A673 (cell line): ENCODE results near the gene SPATA31C1. TPM values are rescaled to one million over a fixed set of nuclear protein-coding genes. Genes with fewer than 3 reads are reported as not detected.
A peak's percentile ranks its signal among the peaks of the same experiment; 100 is the strongest.

Experiments used
- BruUV-seq: library from RNA; stranded (reverse); fragments of 400-500 nt; replicated peaks from 2 replicates; lab custom pipeline; 2021; lab: Mats Ljungman, UMichigan
- CTCF ChIA-PET: fragments of 300-600 bp; sonication (Branson Sonifier 250); formaldehyde crosslinking; loops from one replicate; lab custom pipeline; 2022; ENCODE audit warnings: antibody characterized with exemption; lab: Charles Lee
- POLR2A ChIA-PET: fragments of 300-600 bp; sonication (Branson Sonifier 250); formaldehyde crosslinking; loops from one replicate; lab custom pipeline; 2022; ENCODE audit warnings: antibody characterized with exemption; ENCODE audit not compliant: low non-redundant PET; lab: Charles Lee
- DNase-seq: peaks from one replicate; pipeline ENCODE4 v3.0.0-alpha.2; 2015; ENCODE audit warnings: low spot score
- H3K27ac ChIP-seq: fragments of 200-600 bp; sonication (generic); 2 replicates; pipeline ENCODE4 v1.5.1; 2016; ENCODE audit warnings: mixed run types, low read depth, mild to moderate bottlenecking, mixed read lengths, antibody characterized with exemption, low read length; ENCODE audit not compliant: poor library complexity, severe bottlenecking
- H3K27me3 ChIP-seq: fragments of 200-600 bp; sonication (generic); replicated peaks from 2 replicates; pipeline ENCODE4 v1.6.1; 2017; ENCODE audit warnings: mixed run types, low read depth, mild to moderate bottlenecking, mixed read lengths, antibody characterized with exemption, low read length; ENCODE audit not compliant: insufficient read depth, poor library complexity
- H3K36me3 ChIP-seq: fragments of 200-600 bp; sonication (generic); 2 replicates; pipeline ENCODE4 v1.6.1; 2016; ENCODE audit warnings: mixed run types, mild to moderate bottlenecking, mixed read lengths, antibody characterized with exemption, low read length; ENCODE audit not compliant: insufficient read depth, poor library complexity, severe bottlenecking
- H3K4me1 ChIP-seq: fragments of 200-600 bp; sonication (generic); 2 replicates; pipeline ENCODE4 v1.6.1; 2017; ENCODE audit warnings: mixed run types, mild to moderate bottlenecking, mixed read lengths, antibody characterized with exemption, low read length; ENCODE audit not compliant: insufficient read depth, poor library complexity, severe bottlenecking
- H3K4me3 ChIP-seq: fragments of 200-600 bp; sonication (generic); 2 replicates; pipeline ENCODE4 v1.5.1; 2016; ENCODE audit warnings: low read depth, mixed run types, mild to moderate bottlenecking, mixed read lengths, low read length; ENCODE audit not compliant: poor library complexity, severe bottlenecking
- H3K9me3 ChIP-seq: fragments of 200-600 bp; sonication (generic); 2 replicates; pipeline ENCODE4 v1.6.1; 2016; ENCODE audit warnings: mixed run types, low read depth, mild to moderate bottlenecking, mixed read lengths, antibody characterized with exemption, low read length; ENCODE audit not compliant: poor library complexity, severe bottlenecking
- EZH2 ChIP-seq: fragments of 200-600 bp; sonication (generic); IDR thresholded peaks from 2 replicates; pipeline ENCODE4 v1.6.1; 2017; ENCODE audit warnings: borderline replicate concordance, low read depth, mild to moderate bottlenecking, mixed read lengths, antibody characterized with exemption, low read length; ENCODE audit not compliant: poor library complexity, severe bottlenecking
- intact Hi-C: fragments of 100-400 bp; cut with micrococcal nuclease; formaldehyde crosslinking; loops from one replicate; pipeline ENCODE4 v1.10.0; 2022; ENCODE audit not compliant: unreplicated experiment
- total RNA-seq: library from RNA; stranded (reverse); gene quantifications from 2 replicates; pipeline ENCODE4 v1.2.3, GENCODE V29; 2021
- TF ChIP-seq, protein P1 (sequence below): fragments of 300-800, 200-600 bp; sonication (generic); conservative IDR thresholded peaks from 2 replicates; pipeline ENCODE4 v1.5.1; 2017; ENCODE audit warnings: low read depth, mild to moderate bottlenecking, antibody characterized with exemption, low read length, moderate library complexity, mixed read lengths

The SPATA31C1 gene
- total RNA-seq, 1 experiment from 2014 or later, result not detected

DNA sequence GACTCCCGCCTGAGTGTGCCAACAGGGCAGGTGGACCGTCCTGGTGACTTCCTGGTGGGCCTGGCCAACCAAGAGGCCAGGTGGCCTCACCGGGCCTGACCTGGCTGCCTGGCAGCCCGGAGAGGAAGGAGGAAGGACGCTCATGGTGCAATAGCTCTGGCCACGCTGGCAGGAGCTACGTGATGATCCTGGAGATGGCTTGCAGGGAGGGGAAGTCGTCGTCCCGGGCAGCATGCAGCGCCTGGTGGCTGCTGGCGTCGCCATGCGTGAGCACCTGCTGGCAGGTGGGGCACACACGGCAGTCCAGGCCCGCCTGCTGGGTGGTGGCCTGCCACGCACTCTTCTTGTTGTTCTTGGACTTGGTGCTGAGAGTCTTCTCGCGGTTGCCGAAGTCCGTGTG is 26.3 kb downstream of the SPATA31C1 start:
- Histone ChIP-seq H3K36me3 (no peaks in the 10 kb centered on the region), H3K27me3 (no peaks in the 10 kb centered on the region), H3K4me3 (no peak overlapping the region), H3K27ac (no peak overlapping the region), H3K9me3 (no peaks in the 10 kb centered on the region), H3K4me1 (peaks cover 6% of the 10 kb centered on the region)
- DNase-seq, result no peak
- intact Hi-C loops, result loop anchor here (5.0 kb wide), 1 partner anchor 168 kb away; no protein-coding TSS in a partner anchor
- ChIA-PET POLR2A (no interaction called here), CTCF (no interaction called here)
- no TSS peak for BruUV-seq
- TF ChIP-seq, protein P1, sequence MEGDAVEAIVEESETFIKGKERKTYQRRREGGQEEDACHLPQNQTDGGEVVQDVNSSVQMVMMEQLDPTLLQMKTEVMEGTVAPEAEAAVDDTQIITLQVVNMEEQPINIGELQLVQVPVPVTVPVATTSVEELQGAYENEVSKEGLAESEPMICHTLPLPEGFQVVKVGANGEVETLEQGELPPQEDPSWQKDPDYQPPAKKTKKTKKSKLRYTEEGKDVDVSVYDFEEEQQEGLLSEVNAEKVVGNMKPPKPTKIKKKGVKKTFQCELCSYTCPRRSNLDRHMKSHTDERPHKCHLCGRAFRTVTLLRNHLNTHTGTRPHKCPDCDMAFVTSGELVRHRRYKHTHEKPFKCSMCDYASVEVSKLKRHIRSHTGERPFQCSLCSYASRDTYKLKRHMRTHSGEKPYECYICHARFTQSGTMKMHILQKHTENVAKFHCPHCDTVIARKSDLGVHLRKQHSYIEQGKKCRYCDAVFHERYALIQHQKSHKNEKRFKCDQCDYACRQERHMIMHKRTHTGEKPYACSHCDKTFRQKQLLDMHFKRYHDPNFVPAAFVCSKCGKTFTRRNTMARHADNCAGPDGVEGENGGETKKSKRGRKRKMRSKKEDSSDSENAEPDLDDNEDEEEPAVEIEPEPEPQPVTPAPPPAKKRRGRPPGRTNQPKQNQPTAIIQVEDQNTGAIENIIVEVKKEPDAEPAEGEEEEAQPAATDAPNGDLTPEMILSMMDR, result no peak
- TF ChIP-seq EZH2, result no peak

- CTCF ChIA-PET, result no interaction called here
- POLR2A ChIA-PET, result no interaction called here
- intact Hi-C loops, result loop anchor here (5.0 kb wide), 1 partner anchor 168 kb away; no protein-coding TSS in a partner anchor
- no peak for DNase-seq
- Histone ChIP-seq H3K27me3 (no peaks in the 10 kb centered on the region), H3K27ac (no peak overlapping the region), H3K4me3 (peak overlapping the region; percentile 33), H3K4me1 (peaks cover 6% of the 10 kb centered on the region), H3K9me3 (no peaks in the 10 kb centered on the region), H3K36me3 (no peaks in the 10 kb centered on the region)
- TF ChIP-seq, protein P1, result no peak
- no peak for TF ChIP-seq EZH2
- BruUV-seq, result no TSS peak
Observed at GRCh38 chr9:87944682-87945081, 26.9 kb downstream of the SPATA31C1 start.

GRCh38 chr9:87950296-87950695 is 32.5 kb downstream of the SPATA31C1 start:
- no peak for DNase-seq
- intact Hi-C loops, result loop anchor here (5.0 to 10.0 kb wide), 3 partner anchors 92 to 1052 kb away; no protein-coding TSS in a partner anchor

More at GRCh38 chr9:87950296-87950695, 32.5 kb downstream of the SPATA31C1 start:
- Histone ChIP-seq H3K9me3 (peaks cover 4% of the 10 kb centered on the region), H3K4me3 (no peak overlapping the region), H3K27ac (no peak overlapping the region), H3K36me3 (no peaks in the 10 kb centered on the region), H3K4me1 (peaks cover 1% of the 10 kb centered on the region), H3K27me3 (no peaks in the 10 kb centered on the region)
- ChIA-PET POLR2A (no interaction called here), CTCF (no interaction called here)
- no TSS peak for BruUV-seq
- no peak for TF ChIP-seq EZH2
- TF ChIP-seq, protein P1, result no peak
